CD4-positive, alpha-beta memory T cell (primary cell): ENCODE results near the gene RPL19. TPM values are rescaled to one million over a fixed set of nuclear protein-coding genes. Genes with fewer than 3 reads are reported as not detected.

Experiments
- CTCF ChIA-PET: fragments of 350-600 bp; sonication (Branson Sonifier 250); formaldehyde crosslinking; loops from one replicate; lab custom pipeline; 2021; ENCODE audit warnings: inconsistent platforms; ENCODE audit not compliant: partially characterized antibody; lab: Charles Lee
- POLR2A ChIA-PET: fragments of 350-600 bp; sonication (Branson Sonifier 250); formaldehyde crosslinking; loops from one replicate; lab custom pipeline; 2021; ENCODE audit not compliant: partially characterized antibody; lab: Charles Lee
- DNase-seq, 5 donors: peaks; one replicate each; pipeline versions ENCODE4 v3.0.0 to v3.0.0-alpha.2; 2020 to 2022; ENCODE audit warnings: mixed read lengths in 1 of 5
- H3K27ac ChIP-seq: one replicate; pipeline ENCODE4 v1.7.0; 2013; ENCODE audit warnings: low read depth, low read length
- H3K27me3 ChIP-seq: 2 replicates; pipeline ENCODE4 v1.7.0; 2013; ENCODE audit warnings: mild to moderate bottlenecking, low read length, moderate library complexity; ENCODE audit not compliant: insufficient read depth
- H3K36me3 ChIP-seq: 2 replicates; pipeline ENCODE4 v1.7.0; 2013; ENCODE audit warnings: mild to moderate bottlenecking, low read length, moderate library complexity; ENCODE audit not compliant: insufficient read depth
- H3K4me1 ChIP-seq: 2 replicates; pipeline ENCODE4 v1.7.0; 2013; ENCODE audit warnings: mild to moderate bottlenecking, low read length, moderate library complexity; ENCODE audit not compliant: insufficient read depth
- H3K4me3 ChIP-seq, 2 donors: one replicate each; pipeline ENCODE4 v1.7.0; 2013; ENCODE audit warnings: low read length in 2 of 2, mild to moderate bottlenecking in 1 of 2
- H3K9me3 ChIP-seq, 2 donors: one replicate each; pipeline ENCODE4 v1.7.0; 2013; ENCODE audit warnings: low read length in 2 of 2, control low read depth in 1 of 2; ENCODE audit not compliant: control insufficient read depth in 1 of 2
- H3K27ac Mint-ChIP-seq, 7 donors: one replicate each; pipeline ENCODE4 v1.8.0; 2020 to 2021; ENCODE audit warnings: mixed read lengths in 7 of 7, mild to moderate bottlenecking in 6 of 7, inconsistent platforms in 3 of 7, moderate library complexity in 3 of 7
- H3K27me3 Mint-ChIP-seq, 2 donors: one replicate each; pipeline ENCODE4 v1.8.0; 2020 to 2021; ENCODE audit warnings: mixed read lengths in 2 of 2
- H3K36me3 Mint-ChIP-seq, 2 donors: one replicate each; pipeline ENCODE4 v1.8.0; 2020 to 2021; ENCODE audit warnings: mixed read lengths in 2 of 2, inconsistent platforms in 1 of 2, mild to moderate bottlenecking in 1 of 2
- H3K4me1 Mint-ChIP-seq, 4 donors: one replicate each; pipeline ENCODE4 v1.8.0; 2020 to 2021; ENCODE audit warnings: mixed read lengths in 4 of 4, mild to moderate bottlenecking in 1 of 4
- H3K4me3 Mint-ChIP-seq, 8 donors: one replicate each; pipeline ENCODE4 v1.8.0; 2020 to 2021; ENCODE audit warnings: mixed read lengths in 8 of 8, mild to moderate bottlenecking in 7 of 8, moderate library complexity in 6 of 8, inconsistent platforms in 3 of 8
- H3K9me3 Mint-ChIP-seq, 8 donors: one replicate each; pipeline ENCODE4 v1.8.0; 2020 to 2021; ENCODE audit warnings: mixed read lengths in 8 of 8, mild to moderate bottlenecking in 5 of 8, inconsistent platforms in 3 of 8, moderate library complexity in 1 of 8
- intact Hi-C: fragments of 100-400 bp; cut with micrococcal nuclease; formaldehyde crosslinking; loops from one replicate; pipeline ENCODE4 v1.15.1; 2023
- polyA plus RNA-seq, 2 donors: library from polyadenylated mRNA; unstranded; fragments of 300-500 nt; fragmentation: Illumina TruSeq; gene quantifications; one replicate each; pipeline ENCODE4 v1.2.3, GENCODE V29; 2021
- total RNA-seq, 2 experiments: library from RNA; stranded (reverse); gene quantifications; one replicate each; pipeline ENCODE4 v1.2.3, GENCODE V29; 2021

The RPL19 gene
- total RNA-seq, result 1,000 to 10,000 TPM; 3,210 to 3,299 TPM
- 1,000 to 10,000 TPM; 2,224 to 3,294 TPM for polyA plus RNA-seq

- Mint-ChIP-seq H3K4me3 (peak within 1 kb of the TSS; percentile 86 to 98 (median 96)), H3K36me3 (peaks cover 40 to 54% of the 10 kb centered on the region in 2 donors)
- peaks cover 57% of the 10 kb centered on the region for H3K4me1 ChIP-seq
Measured at GRCh38 chr17:39200070-39200879, at the start of gene RPL19. TSS of gene RPL19 (plus strand) at chr17:39200283. CDS start at chr17:39200345, 62 bp downstream.

GRCh38 chr17:39150795-39151149 lies 49.3 kb upstream of the RPL19 start:
- peaks cover 28 to 62% (median 43%) of the 10 kb centered on the region in 4 donors for H3K4me1 Mint-ChIP-seq
- no peaks in the 10 kb centered on the region for H3K36me3 ChIP-seq
- no peak overlapping the region for H3K4me3 ChIP-seq
- peak overlapping the region; percentile 80 to 85 (median 83) for H3K4me3 Mint-ChIP-seq
- H3K4me1 ChIP-seq, result peaks cover 33% of the 10 kb centered on the region
- intact Hi-C loops, result loop anchor here (5.0 kb wide), 3 partner anchors 183 to 473 kb away; partner anchors contain the start of genes FBXO47 and RPL23
- peaks cover 0 to 21% of the 10 kb centered on the region in 2 donors for H3K36me3 Mint-ChIP-seq
- ChIA-PET CTCF (interaction anchor here (1.0 to 7.5 kb wide), 10 partner anchors 14 to 283 kb away, joined by 3 to 289 read pairs (median 29); partner anchors contain the start of gene LASP1NB), POLR2A (interaction anchor here (1.2 to 5.3 kb wide), 5 partner anchors 14 to 297 kb away, joined by 4 to 76 read pairs (median 6); partner anchors contain the start of genes LASP1 and RPL23)
- no peaks in the 10 kb centered on the region for H3K27me3 ChIP-seq
- no peak overlapping the region for H3K27ac ChIP-seq
- H3K9me3 Mint-ChIP-seq, result peaks cover 0 to 24% (median 5%) of the 10 kb centered on the region in 8 donors
- peaks cover 3 to 18% of the 10 kb centered on the region in 2 donors for H3K27me3 Mint-ChIP-seq
- peak overlapping the region in 4 of 7 donors; percentile 56 to 88 (median 68) for H3K27ac Mint-ChIP-seq
- no peak for DNase-seq
- no peaks in the 10 kb centered on the region for H3K9me3 ChIP-seq

More at GRCh38 chr17:39200070-39200879, at the start of gene RPL19:
- CTCF ChIA-PET, result interaction anchor here (0.9 to 18.4 kb wide), 7 partner anchors 9 to 331 kb away, joined by 3 to 554 read pairs (median 6); partner anchors contain the start of gene LASP1
- Mint-ChIP-seq H3K9me3 (peaks cover 0 to 5% (median 0%) of the 10 kb centered on the region in 8 donors), H3K4me1 (peaks cover 35 to 69% (median 56%) of the 10 kb centered on the region in 4 donors), H3K27ac (peak within 1 kb of the TSS; percentile 96 to 100 (median 100)), H3K27me3 (no peaks in the 10 kb centered on the region)
- peak in 4 of 5 donors; percentile 85 to 92 (median 88) for DNase-seq
- Histone ChIP-seq H3K4me3 (peak within 1 kb of the TSS; percentile 77 to 93), H3K27me3 (no peaks in the 10 kb centered on the region), H3K27ac (peak within 1 kb of the TSS; percentile 98), H3K36me3 (peaks cover 37% of the 10 kb centered on the region), H3K9me3 (no peaks in the 10 kb centered on the region)
- POLR2A ChIA-PET, result interaction anchor here (0.6 to 2.3 kb wide), 30 partner anchors 9 to 1619 kb away, joined by 3 to 50 read pairs (median 5); partner anchors contain the start of genes CDK12, CWC25, FBXL20 and LASP1
- intact Hi-C loops, result loop anchor here (1.0 to 10.0 kb wide), 3 partner anchors 47 to 495 kb away; partner anchors contain the start of genes CDK12 and MLLT6

DNA sequence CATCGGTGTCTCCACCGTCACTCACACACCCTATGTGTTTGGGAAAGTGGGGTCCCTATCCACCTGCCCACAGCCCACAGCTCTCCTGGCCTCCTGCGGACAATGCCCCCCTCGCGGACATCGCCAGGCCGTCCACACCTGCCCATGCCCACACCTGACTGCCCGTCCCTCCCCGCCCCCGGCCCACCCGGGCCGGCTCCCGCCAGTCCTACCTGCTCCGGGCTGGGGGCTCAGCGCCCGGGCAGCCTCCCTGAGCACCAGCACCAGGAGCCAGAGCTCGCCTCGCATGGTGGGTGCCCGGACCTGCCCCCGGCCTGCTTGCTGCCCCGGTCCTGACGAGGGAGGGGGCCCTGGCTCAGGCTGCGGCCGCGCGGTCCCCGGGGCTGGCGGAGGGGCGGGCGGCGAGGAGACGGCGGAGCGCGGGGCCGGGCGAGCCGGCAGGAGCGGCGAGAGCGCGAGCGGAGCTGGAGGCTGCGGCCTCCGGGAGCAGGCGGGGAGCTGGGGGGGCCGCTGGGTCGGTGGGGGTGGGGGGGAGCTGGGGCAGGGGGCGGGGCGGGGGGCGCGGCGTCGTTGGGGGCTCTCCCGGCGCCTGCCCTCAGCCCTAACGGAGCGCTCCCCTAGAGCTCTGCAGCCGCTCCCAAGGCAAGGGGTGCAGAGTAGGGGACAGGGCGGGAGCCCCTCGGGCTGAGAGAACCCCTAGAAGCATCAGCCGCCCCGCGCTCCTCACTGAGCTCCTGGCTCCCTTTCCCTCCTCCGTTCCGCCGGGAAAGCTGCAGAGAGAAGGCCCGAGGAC lies 48.7 kb upstream of the RPL19 start, which contains the start of gene PLXDC1:
TSS of gene PLXDC1 (minus strand) at position 488 of the 793 bp plus-strand sequence. CDS start at position 288, 200 bp downstream.
- Mint-ChIP-seq H3K4me1 (peaks cover 28 to 62% (median 43%) of the 10 kb centered on the region in 4 donors), H3K4me3 (peak within 1 kb of the TSS; percentile 96 to 100 (median 99)), H3K27me3 (peaks cover 3 to 18% of the 10 kb centered on the region in 2 donors), H3K27ac (peak within 1 kb of the TSS; percentile 93 to 100 (median 98)), H3K9me3 (peaks cover 0 to 24% (median 5%) of the 10 kb centered on the region in 8 donors), H3K36me3 (peaks cover 0 to 21% of the 10 kb centered on the region in 2 donors)
- peak in 1 of 5 donors; percentile 26 for DNase-seq
- ChIA-PET POLR2A (interaction anchor here (0.6 to 5.3 kb wide), 15 partner anchors 12 to 824 kb away, joined by 3 to 76 read pairs (median 5); partner anchors contain the start of genes LASP1, RPL19 and RPL23), CTCF (interaction anchor here (0.7 to 7.5 kb wide), 17 partner anchors 13 to 284 kb away, joined by 3 to 289 read pairs (median 8); partner anchors contain the start of gene LASP1NB)
- Histone ChIP-seq H3K4me1 (peaks cover 33% of the 10 kb centered on the region), H3K4me3 (peak within 1 kb of the TSS; percentile 0 to 98), H3K9me3 (no peaks in the 10 kb centered on the region), H3K27me3 (no peaks in the 10 kb centered on the region), H3K36me3 (no peaks in the 10 kb centered on the region), H3K27ac (peak within 1 kb of the TSS; percentile 66)
- intact Hi-C loops, result loop anchor here (5.0 kb wide), 3 partner anchors 184 to 474 kb away; partner anchors contain the start of genes FBXO47 and RPL23

- H3K27ac Mint-ChIP-seq, result peak overlapping the region; percentile 93 to 100 (median 98)
- peaks cover 0 to 24% (median 5%) of the 10 kb centered on the region in 8 donors for H3K9me3 Mint-ChIP-seq
- H3K27ac ChIP-seq, result peak overlapping the region; percentile 66
- intact Hi-C loops, result loop anchor here (2.0 to 5.0 kb wide), 7 partner anchors 87 to 475 kb away; partner anchors contain the start of genes CWC25, FBXO47, LASP1NB and PSMB3
- peaks cover 33% of the 10 kb centered on the region for H3K4me1 ChIP-seq
- ChIA-PET POLR2A (interaction anchor here (0.6 to 5.3 kb wide), 31 partner anchors 13 to 447 kb away, joined by 3 to 76 read pairs (median 7); partner anchors contain the start of genes ARL5C, FBXL20, FBXO47 and LASP1), CTCF (interaction anchor here (0.6 to 7.5 kb wide), 42 partner anchors 7 to 327 kb away, joined by 3 to 289 read pairs (median 8); partner anchors contain the start of genes CWC25, FBXO47, LASP1 and LASP1NB)
- H3K27me3 Mint-ChIP-seq, result peaks cover 3 to 18% of the 10 kb centered on the region in 2 donors
- no peaks in the 10 kb centered on the region for H3K36me3 ChIP-seq
- H3K4me3 Mint-ChIP-seq, result peak overlapping the region; percentile 96 to 100 (median 99)
- peak; percentile 12 to 73 (median 28) for DNase-seq
- no peaks in the 10 kb centered on the region for H3K9me3 ChIP-seq
- peaks cover 0 to 21% of the 10 kb centered on the region in 2 donors for H3K36me3 Mint-ChIP-seq
- H3K4me3 ChIP-seq, result peak overlapping the region; percentile 0 to 98
- no peaks in the 10 kb centered on the region for H3K27me3 ChIP-seq
- peaks cover 28 to 62% (median 43%) of the 10 kb centered on the region in 4 donors for H3K4me1 Mint-ChIP-seq
Measured at GRCh38 chr17:39151943-39152818, 47.9 kb upstream of the RPL19 start.

DNA sequence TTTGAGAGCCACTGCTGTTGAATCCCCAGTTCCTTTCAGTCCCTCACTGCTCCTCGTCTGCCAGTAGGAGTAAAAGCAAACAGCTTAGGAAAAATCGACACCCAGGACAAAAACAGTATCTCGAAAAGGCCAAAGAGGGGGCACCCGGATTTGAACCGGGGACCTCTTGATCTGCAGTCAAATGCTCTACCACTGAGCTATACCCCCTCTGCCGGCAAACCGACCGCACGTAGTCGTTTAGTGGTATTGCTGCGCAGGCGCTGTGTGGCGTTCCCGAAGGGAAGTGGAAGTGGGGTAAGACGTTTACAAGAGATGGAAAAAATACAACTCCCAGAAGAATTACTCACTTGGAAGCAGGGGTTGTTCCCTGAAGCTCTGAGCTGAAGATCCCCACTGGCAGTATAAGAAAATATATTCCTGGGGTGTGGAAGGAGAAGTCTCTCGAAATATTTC lies 46.5 kb upstream of the RPL19 start:
- Histone ChIP-seq H3K4me1 (peaks cover 33% of the 10 kb centered on the region), H3K27me3 (no peaks in the 10 kb centered on the region), H3K9me3 (no peaks in the 10 kb centered on the region), H3K36me3 (no peaks in the 10 kb centered on the region), H3K4me3 (peak overlapping the region; percentile 82 to 98), H3K27ac (peak overlapping the region; percentile 66)
- Mint-ChIP-seq H3K4me1 (peaks cover 28 to 57% (median 43%) of the 10 kb centered on the region in 4 donors), H3K9me3 (peaks cover 0 to 24% (median 5%) of the 10 kb centered on the region in 8 donors), H3K27ac (peak overlapping the region; percentile 93 to 100 (median 98)), H3K27me3 (peaks cover 3 to 18% of the 10 kb centered on the region in 2 donors), H3K36me3 (peaks cover 0 to 21% of the 10 kb centered on the region in 2 donors), H3K4me3 (peak overlapping the region; percentile 96 to 100 (median 99))
- CTCF ChIA-PET, result interaction anchor here (0.8 to 7.5 kb wide), 50 partner anchors 9 to 594 kb away, joined by 3 to 289 read pairs (median 6); partner anchors contain the start of genes CWC25, FBXO47, LASP1 and LASP1NB
- intact Hi-C loops, result loop anchor here (1.0 to 5.0 kb wide), 16 partner anchors 11 to 476 kb away; partner anchors contain the start of genes CWC25, FBXO47, LASP1NB and PSMB3
- POLR2A ChIA-PET, result interaction anchor here (0.6 to 5.3 kb wide), 39 partner anchors 11 to 449 kb away, joined by 3 to 76 read pairs (median 6); partner anchors contain the start of genes ARL5C, CACNB1, FBXL20 and FBXO47
- DNase-seq, result peak; percentile 87 to 93 (median 92)
